ENCODE measurements around the gene SULF2. TPM values are rescaled to one million over a fixed set of nuclear protein-coding genes. Genes with fewer than 3 reads are reported as not detected.

The SULF2 gene
- total RNA-seq, 1 donor from 2014 or later: 78.2 TPM

GRCh38 chr20:47782920-47783552, 2.2 kb downstream of the SULF2 start:
- Histone ChIP-seq H3K27me3 (ENCODE audit: control insufficient read depth, insufficient read depth, low read length) (no peaks in the 10 kb centered on the region), H3K4me3 (ENCODE audit: low read depth, low read length) (no peak overlapping the region), H3K36me3 (ENCODE audit: control insufficient read depth, insufficient read depth, low read length) (no peaks in the 10 kb centered on the region)
- DNase-seq (ENCODE audit: low read depth): no peak
- no peak for TF ChIP-seq CTCF (IDR thresholded peaks at IDR 0.05; ENCODE audit: insufficient read depth, low read length, poor library complexity, severe bottlenecking)

- Histone ChIP-seq H3K36me3 (ENCODE audit: control insufficient read depth, insufficient read depth, low read length) (no peaks in the 10 kb centered on the region), H3K27me3 (ENCODE audit: control insufficient read depth, insufficient read depth, low read length) (no peaks in the 10 kb centered on the region), H3K4me3 (ENCODE audit: low read depth, low read length) (no peak overlapping the region)
- no peak for TF ChIP-seq CTCF (IDR thresholded peaks at IDR 0.05; ENCODE audit: insufficient read depth, low read length, poor library complexity, severe bottlenecking)
- no peak for DNase-seq (ENCODE audit: low read depth)
These were observed 3.2 kb downstream of the SULF2 start for GRCh38 chr20:47782076-47782475.

GRCh38 chr20:47781632-47782031, 3.6 kb downstream of the SULF2 start:
- TF ChIP-seq CTCF (IDR thresholded peaks at IDR 0.05; ENCODE audit: insufficient read depth, low read length, poor library complexity, severe bottlenecking): no peak
- Histone ChIP-seq H3K36me3 (ENCODE audit: control insufficient read depth, insufficient read depth, low read length) (no peaks in the 10 kb centered on the region), H3K27me3 (ENCODE audit: control insufficient read depth, insufficient read depth, low read length) (no peaks in the 10 kb centered on the region), H3K4me3 (ENCODE audit: low read depth, low read length) (no peak overlapping the region)
- no peak for DNase-seq (ENCODE audit: low read depth)

GRCh38 chr20:47780720-47781389, 4.4 kb downstream of the SULF2 start:
- TF ChIP-seq CTCF (IDR thresholded peaks at IDR 0.05; ENCODE audit: insufficient read depth, low read length, poor library complexity, severe bottlenecking): no peak

GRCh38 chr20:47778398-47779354, 6.6 kb downstream of the SULF2 start:
- Histone ChIP-seq H3K27me3 (ENCODE audit: control insufficient read depth, insufficient read depth, low read length) (no peaks in the 10 kb centered on the region), H3K36me3 (ENCODE audit: control insufficient read depth, insufficient read depth, low read length) (no peaks in the 10 kb centered on the region), H3K4me3 (ENCODE audit: low read depth, low read length) (no peak overlapping the region)
- DNase-seq (ENCODE audit: low read depth): no peak
- TF ChIP-seq CTCF (IDR thresholded peaks at IDR 0.05; ENCODE audit: insufficient read depth, low read length, poor library complexity, severe bottlenecking): no peak

More at GRCh38 chr20:47780720-47781389, 4.4 kb downstream of the SULF2 start:
- Histone ChIP-seq H3K36me3 (ENCODE audit: control insufficient read depth, insufficient read depth, low read length) (no peaks in the 10 kb centered on the region), H3K4me3 (ENCODE audit: low read depth, low read length) (no peak overlapping the region), H3K27me3 (ENCODE audit: control insufficient read depth, insufficient read depth, low read length) (no peaks in the 10 kb centered on the region)
- DNase-seq (ENCODE audit: low read depth): no peak
